HepG2 (cell line): ENCODE data around the gene A3GALT2. TPM values are rescaled to one million over a fixed set of nuclear protein-coding genes. Genes with fewer than 3 reads are reported as not detected.

Source experiments
- CCDC6 ChIP-seq: sonication (generic); formaldehyde crosslinking; IDR thresholded peaks from 2 replicates; pipeline ENCODE4 v1.8.1; 2022; ENCODE audit warnings: mild to moderate bottlenecking, missing genetic modification reagents, moderate library complexity
- HHEX ChIP-seq: IDR thresholded peaks from 2 replicates; pipeline ENCODE4 v1.6.1; 2016; ENCODE audit warnings: control low read depth
- KDM4B ChIP-seq: sonication (generic); formaldehyde crosslinking; IDR thresholded peaks from 2 replicates; pipeline ENCODE4 v1.4.0; 2020; ENCODE audit warnings: missing genetic modification reagents
- KMT2A ChIP-seq: sonication (generic); formaldehyde crosslinking; IDR thresholded peaks from 2 replicates; pipeline ENCODE4 v1.4.0; 2020; ENCODE audit warnings: missing genetic modification reagents
- MEIS1 ChIP-seq: sonication (generic); formaldehyde crosslinking; IDR thresholded peaks from 2 replicates; pipeline ENCODE4 v1.9.0; 2021; ENCODE audit warnings: mild to moderate bottlenecking, missing genetic modification reagents, moderate library complexity, borderline replicate concordance
- NONO ChIP-seq, 2 experiments: fragments of 450-650 bp in 1 of 2; sonication (generic) in 1 of 2; formaldehyde crosslinking in 1 of 2; IDR thresholded peaks in 1 of 2; conservative IDR thresholded peaks in 1 of 2; 2 replicates each; pipeline versions ENCODE4 v1.6.1 to v1.8.0; 2017 to 2022; ENCODE audit warnings: mild to moderate bottlenecking in 1 of 2, missing genetic modification reagents in 1 of 2, moderate library complexity in 1 of 2
- POLR2G ChIP-seq: fragments of 200-400 bp; formaldehyde crosslinking; IDR thresholded peaks from 2 replicates; pipeline ENCODE4 v1.6.1; 2018; ENCODE audit warnings: mild to moderate bottlenecking, low read depth, low read length, moderate library complexity
- PPARG ChIP-seq: conservative IDR thresholded peaks from 2 replicates; pipeline ENCODE4 v1.6.1; 2016; ENCODE audit warnings: missing biosample characterization, missing genetic modification reagents
- TMF1 ChIP-seq: sonication (generic); formaldehyde crosslinking; IDR thresholded peaks from 2 replicates; pipeline ENCODE4 v1.8.1; 2022; ENCODE audit warnings: low read depth, missing genetic modification reagents
- ZNF235 ChIP-seq: sonication (generic); formaldehyde crosslinking; IDR thresholded peaks from 2 replicates; pipeline ENCODE4 v1.8.1; 2023; ENCODE audit warnings: mild to moderate bottlenecking, missing genetic modification reagents, borderline replicate concordance
- ZNF264 ChIP-seq: sonication (generic); formaldehyde crosslinking; IDR thresholded peaks from 2 replicates; pipeline ENCODE4 v1.4.0; 2020; ENCODE audit warnings: missing genetic modification reagents
- ZNF484 ChIP-seq: sonication (generic); formaldehyde crosslinking; IDR thresholded peaks from 2 replicates; pipeline ENCODE4 v1.5.1; 2020; ENCODE audit warnings: mild to moderate bottlenecking, low read depth, missing genetic modification reagents, borderline replicate concordance
- ZNF503 ChIP-seq: sonication (generic); formaldehyde crosslinking; IDR thresholded peaks from 2 replicates; pipeline ENCODE4 v1.4.0; 2020; ENCODE audit warnings: missing genetic modification reagents
- ZNF713 ChIP-seq: sonication (generic); formaldehyde crosslinking; IDR thresholded peaks from 2 replicates; pipeline ENCODE4 v1.4.0; 2020; ENCODE audit warnings: mild to moderate bottlenecking, missing genetic modification reagents
- polyA plus RNA-seq, 8 experiments: library from polyadenylated mRNA; depleted of rRNA in 3 of 8; stranded (reverse) in 7 of 8; unstranded in 1 of 8; fragments of >200 nt; fragmentation: Illumina TruSeq in 4 of 8; extraction: Trizol in 4 of 8; gene quantifications; 2 replicates each; pipeline versions ENCODE4 v1.2.1 to v1.2.3, GENCODE V29; 2011 to 2016; ENCODE audit warnings: low read depth in 4 of 8, missing spikeins in 1 of 8, mixed read lengths in 1 of 8; ENCODE audit not compliant: insufficient read depth in 1 of 8
- total RNA-seq, 5 experiments: library from RNA; depleted of rRNA; stranded (reverse); fragments of >200 nt; fragmentation: Illumina TruSeq; extraction: Trizol; gene quantifications; 2 replicates each; pipeline ENCODE4 v1.2.3, GENCODE V29; 2016; ENCODE audit warnings: low read depth in 1 of 5
- TF ChIP-seq, protein P1 (sequence below): sonication (generic); formaldehyde crosslinking; IDR thresholded peaks from 2 replicates; pipeline ENCODE4 v1.4.0; 2020; ENCODE audit warnings: missing genetic modification reagents, borderline replicate concordance
- TF ChIP-seq, protein P2 (sequence below): sonication (generic); formaldehyde crosslinking; IDR thresholded peaks from 2 replicates; pipeline ENCODE4 v1.4.0; 2020; ENCODE audit warnings: mild to moderate bottlenecking, missing genetic modification reagents
- TF ChIP-seq, protein P3 (sequence below): sonication (generic); formaldehyde crosslinking; IDR thresholded peaks from 2 replicates; pipeline ENCODE4 v1.4.0; 2020; ENCODE audit warnings: missing genetic modification reagents

Gene A3GALT2
- total and polyA plus RNA-seq, 2 of the 13 experiments (the other 11 are each of a cell fraction or from before 2014, with no cell fraction given) = not detected

DNA sequence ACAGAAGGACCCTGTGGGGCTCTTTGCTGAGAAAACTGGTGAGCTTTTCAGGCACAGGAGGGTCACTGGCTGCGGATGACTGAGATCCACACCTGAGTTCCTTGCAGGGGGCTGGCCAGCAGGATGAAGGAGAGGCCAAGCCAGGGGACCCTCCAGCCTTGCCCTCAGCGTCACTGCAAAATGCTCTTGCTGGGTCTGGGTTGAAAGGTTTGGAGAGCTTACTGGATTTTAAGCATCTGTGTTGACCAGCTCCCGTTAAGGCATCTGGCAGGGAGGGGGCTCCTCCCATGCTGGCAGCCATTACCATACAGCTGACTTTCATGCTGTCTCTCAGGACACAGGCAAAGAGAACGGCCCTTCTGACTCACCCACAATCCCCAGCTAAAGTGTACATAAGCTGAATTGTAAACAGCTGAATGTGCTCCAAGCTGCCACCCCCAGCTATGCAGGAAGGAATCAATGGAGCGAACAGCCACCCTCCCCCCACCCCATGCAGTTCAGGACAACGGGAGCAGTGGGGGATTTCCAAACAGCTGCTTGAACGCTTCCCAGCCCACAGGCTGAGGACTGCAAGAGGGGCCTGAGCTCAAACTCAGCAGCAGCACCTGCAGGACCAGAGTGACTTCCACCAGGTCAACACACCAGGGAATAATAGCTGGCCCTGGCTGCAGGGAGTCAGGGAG is 21.3 kb upstream of the A3GALT2 start (continued):
- 0 out of 2 replicates have a peak, but pooled peaks have one; percentile 45 for TF ChIP-seq ZNF235
- peak; percentile 63 for TF ChIP-seq POLR2G
- TF ChIP-seq HHEX (CRISPR knock-in tag) = peak; percentile 73
- TF ChIP-seq ZNF503 = peak; percentile 96
- TF ChIP-seq, protein P1, sequence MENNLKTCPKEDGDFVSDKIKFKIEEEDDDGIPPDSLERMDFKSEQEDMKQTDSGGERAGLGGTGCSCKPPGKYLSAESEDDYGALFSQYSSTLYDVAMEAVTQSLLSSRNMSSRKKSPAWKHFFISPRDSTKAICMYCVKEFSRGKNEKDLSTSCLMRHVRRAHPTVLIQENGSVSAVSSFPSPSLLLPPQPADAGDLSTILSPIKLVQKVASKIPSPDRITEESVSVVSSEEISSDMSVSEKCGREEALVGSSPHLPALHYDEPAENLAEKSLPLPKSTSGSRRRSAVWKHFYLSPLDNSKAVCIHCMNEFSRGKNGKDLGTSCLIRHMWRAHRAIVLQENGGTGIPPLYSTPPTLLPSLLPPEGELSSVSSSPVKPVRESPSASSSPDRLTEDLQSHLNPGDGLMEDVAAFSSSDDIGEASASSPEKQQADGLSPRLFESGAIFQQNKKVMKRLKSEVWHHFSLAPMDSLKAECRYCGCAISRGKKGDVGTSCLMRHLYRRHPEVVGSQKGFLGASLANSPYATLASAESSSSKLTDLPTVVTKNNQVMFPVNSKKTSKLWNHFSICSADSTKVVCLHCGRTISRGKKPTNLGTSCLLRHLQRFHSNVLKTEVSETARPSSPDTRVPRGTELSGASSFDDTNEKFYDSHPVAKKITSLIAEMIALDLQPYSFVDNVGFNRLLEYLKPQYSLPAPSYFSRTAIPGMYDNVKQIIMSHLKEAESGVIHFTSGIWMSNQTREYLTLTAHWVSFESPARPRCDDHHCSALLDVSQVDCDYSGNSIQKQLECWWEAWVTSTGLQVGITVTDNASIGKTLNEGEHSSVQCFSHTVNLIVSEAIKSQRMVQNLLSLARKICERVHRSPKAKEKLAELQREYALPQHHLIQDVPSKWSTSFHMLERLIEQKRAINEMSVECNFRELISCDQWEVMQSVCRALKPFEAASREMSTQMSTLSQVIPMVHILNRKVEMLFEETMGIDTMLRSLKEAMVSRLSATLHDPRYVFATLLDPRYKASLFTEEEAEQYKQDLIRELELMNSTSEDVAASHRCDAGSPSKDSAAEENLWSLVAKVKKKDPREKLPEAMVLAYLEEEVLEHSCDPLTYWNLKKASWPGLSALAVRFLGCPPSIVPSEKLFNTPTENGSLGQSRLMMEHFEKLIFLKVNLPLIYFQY (CRISPR knock-in tag) = no peak
- TF ChIP-seq TMF1 (CRISPR knock-in tag) = no peak
- TF ChIP-seq MEIS1 (CRISPR knock-in tag) = peak; percentile 87; the same call in 1 of the 2 replicates
- no peak for TF ChIP-seq NONO (IDR thresholded peaks at IDR 0.05)
- peak; percentile 93; the same call in 1 of the 2 replicates for TF ChIP-seq NONO (CRISPR knock-in tag; conservative IDR thresholded peaks at IDR 0.05)
- no peak for TF ChIP-seq ZNF484 (CRISPR knock-in tag)
- TF ChIP-seq ZNF264 (CRISPR knock-in tag) = peak; percentile 83; the same call in 1 of the 2 replicates
- TF ChIP-seq, protein P2, sequence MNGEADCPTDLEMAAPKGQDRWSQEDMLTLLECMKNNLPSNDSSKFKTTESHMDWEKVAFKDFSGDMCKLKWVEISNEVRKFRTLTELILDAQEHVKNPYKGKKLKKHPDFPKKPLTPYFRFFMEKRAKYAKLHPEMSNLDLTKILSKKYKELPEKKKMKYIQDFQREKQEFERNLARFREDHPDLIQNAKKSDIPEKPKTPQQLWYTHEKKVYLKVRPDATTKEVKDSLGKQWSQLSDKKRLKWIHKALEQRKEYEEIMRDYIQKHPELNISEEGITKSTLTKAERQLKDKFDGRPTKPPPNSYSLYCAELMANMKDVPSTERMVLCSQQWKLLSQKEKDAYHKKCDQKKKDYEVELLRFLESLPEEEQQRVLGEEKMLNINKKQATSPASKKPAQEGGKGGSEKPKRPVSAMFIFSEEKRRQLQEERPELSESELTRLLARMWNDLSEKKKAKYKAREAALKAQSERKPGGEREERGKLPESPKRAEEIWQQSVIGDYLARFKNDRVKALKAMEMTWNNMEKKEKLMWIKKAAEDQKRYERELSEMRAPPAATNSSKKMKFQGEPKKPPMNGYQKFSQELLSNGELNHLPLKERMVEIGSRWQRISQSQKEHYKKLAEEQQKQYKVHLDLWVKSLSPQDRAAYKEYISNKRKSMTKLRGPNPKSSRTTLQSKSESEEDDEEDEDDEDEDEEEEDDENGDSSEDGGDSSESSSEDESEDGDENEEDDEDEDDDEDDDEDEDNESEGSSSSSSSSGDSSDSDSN (CRISPR knock-in tag) = peak; percentile 74
- peak; percentile 80 for TF ChIP-seq KMT2A (CRISPR knock-in tag)
- TF ChIP-seq, protein P3, sequence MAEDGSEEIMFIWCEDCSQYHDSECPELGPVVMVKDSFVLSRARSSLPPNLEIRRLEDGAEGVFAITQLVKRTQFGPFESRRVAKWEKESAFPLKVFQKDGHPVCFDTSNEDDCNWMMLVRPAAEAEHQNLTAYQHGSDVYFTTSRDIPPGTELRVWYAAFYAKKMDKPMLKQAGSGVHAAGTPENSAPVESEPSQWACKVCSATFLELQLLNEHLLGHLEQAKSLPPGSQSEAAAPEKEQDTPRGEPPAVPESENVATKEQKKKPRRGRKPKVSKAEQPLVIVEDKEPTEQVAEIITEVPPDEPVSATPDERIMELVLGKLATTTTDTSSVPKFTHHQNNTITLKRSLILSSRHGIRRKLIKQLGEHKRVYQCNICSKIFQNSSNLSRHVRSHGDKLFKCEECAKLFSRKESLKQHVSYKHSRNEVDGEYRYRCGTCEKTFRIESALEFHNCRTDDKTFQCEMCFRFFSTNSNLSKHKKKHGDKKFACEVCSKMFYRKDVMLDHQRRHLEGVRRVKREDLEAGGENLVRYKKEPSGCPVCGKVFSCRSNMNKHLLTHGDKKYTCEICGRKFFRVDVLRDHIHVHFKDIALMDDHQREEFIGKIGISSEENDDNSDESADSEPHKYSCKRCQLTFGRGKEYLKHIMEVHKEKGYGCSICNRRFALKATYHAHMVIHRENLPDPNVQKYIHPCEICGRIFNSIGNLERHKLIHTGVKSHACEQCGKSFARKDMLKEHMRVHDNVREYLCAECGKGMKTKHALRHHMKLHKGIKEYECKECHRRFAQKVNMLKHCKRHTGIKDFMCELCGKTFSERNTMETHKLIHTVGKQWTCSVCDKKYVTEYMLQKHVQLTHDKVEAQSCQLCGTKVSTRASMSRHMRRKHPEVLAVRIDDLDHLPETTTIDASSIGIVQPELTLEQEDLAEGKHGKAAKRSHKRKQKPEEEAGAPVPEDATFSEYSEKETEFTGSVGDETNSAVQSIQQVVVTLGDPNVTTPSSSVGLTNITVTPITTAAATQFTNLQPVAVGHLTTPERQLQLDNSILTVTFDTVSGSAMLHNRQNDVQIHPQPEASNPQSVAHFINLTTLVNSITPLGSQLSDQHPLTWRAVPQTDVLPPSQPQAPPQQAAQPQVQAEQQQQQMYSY (CRISPR knock-in tag) = 0 out of 2 replicates have a peak, but pooled peaks have one; percentile 33
- TF ChIP-seq CCDC6 (CRISPR knock-in tag) = peak; percentile 85
- TF ChIP-seq KDM4B (CRISPR knock-in tag) = peak; percentile 53; the same call in 1 of the 2 replicates
- no peak for TF ChIP-seq ZNF713
- peak; percentile 75 for TF ChIP-seq PPARG (CRISPR knock-in tag)
